T-helper 2 cell treated with Interferon-gamma antibody and Interleukin-4, amounts not matched to agents 100 ng/mL and 5 ng/mL, for 36 hours (primary cell): ENCODE data around the gene TMEM267. TPM values are rescaled to one million over a fixed set of nuclear protein-coding genes. Genes with fewer than 3 reads are reported as not detected.

Experiments
- intact Hi-C: fragments of 100-400 bp; cut with micrococcal nuclease; formaldehyde crosslinking; loops from one replicate; pipeline ENCODE4 v1.15.1; 2023
- total RNA-seq: library from RNA; stranded (reverse); gene quantifications from 2 replicates; pipeline ENCODE4 v1.2.3, GENCODE V29; 2022

Gene TMEM267
- total RNA-seq: 14.6 and 16.9 TPM in 2 replicates

- intact Hi-C loops: loop anchor here (1.0 to 10.0 kb wide), 15 partner anchors 32 to 1579 kb away; partner anchors contain the start of genes C5orf34, HMGCS1, NIM1K and NNT
Measured at GRCh38 chr5:43483298-43484105, at the start of gene TMEM267. Gene TMEM267 (minus strand): TSS chr5:43483865. CDS start chr5:43453969, 29,896 bp downstream.

- intact Hi-C loops: no loop called here
Measured at GRCh38 chr5:43530648-43531047, 47.0 kb upstream of the TMEM267 start.

- intact Hi-C loops: no loop called here
Measured at GRCh38 chr5:43523662-43524072, 40.0 kb upstream of the TMEM267 start.

GRCh38 chr5:43520615-43521014 is 37.0 kb upstream of the TMEM267 start:
- intact Hi-C loops: no loop called here

- intact Hi-C loops: loop anchor here (1.0 kb wide), 5 partner anchors 31 to 394 kb away; partner anchors contain the start of gene HMGCS1
Measured at GRCh38 chr5:43515678-43516048, 32.0 kb upstream of the TMEM267 start.

- intact Hi-C loops: loop anchor here (1.0 to 5.0 kb wide), 6 partner anchors 31 to 758 kb away; partner anchors contain the start of genes CCDC152 and HMGCS1
Measured at GRCh38 chr5:43514816-43515677, 31.4 kb upstream of the TMEM267 start, which contains the start of gene C5orf34. Gene C5orf34 (minus strand): TSS chr5:43515148. CDS start chr5:43509339, 5,809 bp downstream.

- intact Hi-C loops: loop anchor here (5.0 kb wide), 1 partner anchor 757 kb away; the partner anchor contains the start of gene CCDC152
Measured at GRCh38 chr5:43514471-43514815, 30.8 kb upstream of the TMEM267 start.

- intact Hi-C loops: loop anchor here (5.0 kb wide), 1 partner anchor 757 kb away; the partner anchor contains the start of gene CCDC152
Measured at GRCh38 chr5:43514025-43514424, 30.4 kb upstream of the TMEM267 start.

GRCh38 chr5:43511062-43511461 is 27.4 kb upstream of the TMEM267 start:
- intact Hi-C loops: loop anchor here (5.0 kb wide), 1 partner anchor 754 kb away; the partner anchor contains the start of gene CCDC152

GRCh38 chr5:43498581-43498980 is 14.9 kb upstream of the TMEM267 start:
- intact Hi-C loops: no loop called here

- intact Hi-C loops: no loop called here
Measured at GRCh38 chr5:43497311-43498104, 13.8 kb upstream of the TMEM267 start.

GRCh38 chr5:43491326-43491725 is 7.7 kb upstream of the TMEM267 start:
- intact Hi-C loops: no loop called here

- intact Hi-C loops: loop anchor here (10.0 kb wide), 1 partner anchor 1582 kb away; the partner anchor contains the start of gene RIMOC1
Measured at GRCh38 chr5:43486353-43486752, 2.7 kb upstream of the TMEM267 start.

- intact Hi-C loops: loop anchor here (2.0 to 10.0 kb wide), 3 partner anchors 411 to 1581 kb away; partner anchors contain the start of gene RIMOC1
Measured at GRCh38 chr5:43485406-43485805, 1.7 kb upstream of the TMEM267 start.

- intact Hi-C loops: loop anchor here (1.0 to 10.0 kb wide), 9 partner anchors 31 to 1579 kb away; partner anchors contain the start of genes C5orf34, HMGCS1, NNT and RIMOC1
Measured at GRCh38 chr5:43484106-43484849, 613 bp upstream of the TMEM267 start.

GRCh38 chr5:43482490-43483297 is 971 bp downstream of the TMEM267 start:
- intact Hi-C loops: loop anchor here (1.0 to 10.0 kb wide), 9 partner anchors 74 to 1578 kb away; partner anchors contain the start of genes NIM1K and RIMOC1

GRCh38 chr5:43469671-43470391 is 13.8 kb downstream of the TMEM267 start:
- intact Hi-C loops: no loop called here

GRCh38 chr5:43467100-43467499 is 16.6 kb downstream of the TMEM267 start:
- intact Hi-C loops: no loop called here
